GM18907 (cell line): Measurements from ENCODE around the gene CCDC201.

Source experiments
- ATAC-seq: cut with Tn5 transposase; IDR thresholded peaks from one replicate; pipeline ENCODE4 v1.9.1; 2021; ENCODE audit warnings: mild to moderate bottlenecking, moderate library complexity; ENCODE audit not compliant: unreplicated experiment

CCDC201 gene

GRCh38 chr7:45873035-45873354 lies at the start of gene CCDC201:
Gene CCDC201, minus strand, starts transcription at chr7:45873082. Its CDS starts 75 bp downstream, at chr7:45873007.
- ATAC-seq: no peak

GRCh38 chr7:45921699-45922519 lies 49.0 kb upstream of the CCDC201 start:
- ATAC-seq: no peak

- ATAC-seq: no peak
Observed at GRCh38 chr7:45921381-45921698, 48.5 kb upstream of the CCDC201 start.

- ATAC-seq: no peak
Observed at GRCh38 chr7:45920502-45921380, 47.9 kb upstream of the CCDC201 start, which contains the start of gene IGFBP3. Gene IGFBP3, minus strand, starts transcription at chr7:45921272. Its CDS starts 132 bp downstream, at chr7:45921140.

GRCh38 chr7:45919993-45920459 lies 47.1 kb upstream of the CCDC201 start:
- ATAC-seq: no peak

- no peak for ATAC-seq
Observed at GRCh38 chr7:45919231-45919784, 46.4 kb upstream of the CCDC201 start.

GRCh38 chr7:45918556-45918955 lies 45.7 kb upstream of the CCDC201 start:
- no peak for ATAC-seq

- no peak for ATAC-seq
Observed at GRCh38 chr7:45917658-45918057, 44.8 kb upstream of the CCDC201 start.

- ATAC-seq: no peak
Observed at GRCh38 chr7:45917064-45917463, 44.2 kb upstream of the CCDC201 start.

- no peak for ATAC-seq
Observed at GRCh38 chr7:45915606-45916005, 42.7 kb upstream of the CCDC201 start.

GRCh38 chr7:45914911-45915310 lies 42.0 kb upstream of the CCDC201 start:
- ATAC-seq: no peak

GRCh38 chr7:45912972-45913371 lies 40.1 kb upstream of the CCDC201 start:
- no peak for ATAC-seq

- no peak for ATAC-seq
Observed at GRCh38 chr7:45911311-45911710, 38.4 kb upstream of the CCDC201 start.

- no peak for ATAC-seq
Observed at GRCh38 chr7:45910855-45911254, 38.0 kb upstream of the CCDC201 start.

- ATAC-seq: no peak
Observed at GRCh38 chr7:45909561-45909960, 36.7 kb upstream of the CCDC201 start.

GRCh38 chr7:45902820-45903219 lies 29.9 kb upstream of the CCDC201 start:
- ATAC-seq: no peak

GRCh38 chr7:45901566-45901965 lies 28.7 kb upstream of the CCDC201 start:
- no peak for ATAC-seq

GRCh38 chr7:45898222-45898621 lies 25.3 kb upstream of the CCDC201 start:
- ATAC-seq: no peak

GRCh38 chr7:45897042-45897690 lies 24.3 kb upstream of the CCDC201 start:
- no peak for ATAC-seq

- ATAC-seq: no peak
Observed at GRCh38 chr7:45894665-45895062, 21.8 kb upstream of the CCDC201 start.

- no peak for ATAC-seq
Observed at GRCh38 chr7:45893996-45894664, 21.2 kb upstream of the CCDC201 start.
